ENCODE results near the gene ZDHHC17.

DNA sequence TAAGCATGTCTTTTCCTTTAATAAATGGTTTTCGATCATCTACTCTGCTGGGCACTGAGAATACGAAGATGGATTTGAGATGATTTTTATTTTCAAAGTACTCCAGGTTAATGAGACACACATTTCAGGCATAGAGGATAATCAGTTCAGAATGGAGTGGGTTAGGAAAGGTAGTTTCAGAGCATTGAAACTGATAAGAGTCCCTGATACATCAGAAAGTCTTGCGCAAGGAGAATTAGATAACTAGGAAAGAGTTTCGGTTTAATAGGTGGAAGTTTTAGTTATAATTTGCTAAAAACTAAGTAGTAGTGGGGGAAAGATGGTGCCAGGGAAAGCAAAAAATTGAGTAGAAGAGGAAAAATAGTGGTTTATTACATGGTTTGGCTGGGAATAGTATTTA is 50.1 kb downstream of the ZDHHC17 start:
- TF ChIP-seq, protein P1, sequence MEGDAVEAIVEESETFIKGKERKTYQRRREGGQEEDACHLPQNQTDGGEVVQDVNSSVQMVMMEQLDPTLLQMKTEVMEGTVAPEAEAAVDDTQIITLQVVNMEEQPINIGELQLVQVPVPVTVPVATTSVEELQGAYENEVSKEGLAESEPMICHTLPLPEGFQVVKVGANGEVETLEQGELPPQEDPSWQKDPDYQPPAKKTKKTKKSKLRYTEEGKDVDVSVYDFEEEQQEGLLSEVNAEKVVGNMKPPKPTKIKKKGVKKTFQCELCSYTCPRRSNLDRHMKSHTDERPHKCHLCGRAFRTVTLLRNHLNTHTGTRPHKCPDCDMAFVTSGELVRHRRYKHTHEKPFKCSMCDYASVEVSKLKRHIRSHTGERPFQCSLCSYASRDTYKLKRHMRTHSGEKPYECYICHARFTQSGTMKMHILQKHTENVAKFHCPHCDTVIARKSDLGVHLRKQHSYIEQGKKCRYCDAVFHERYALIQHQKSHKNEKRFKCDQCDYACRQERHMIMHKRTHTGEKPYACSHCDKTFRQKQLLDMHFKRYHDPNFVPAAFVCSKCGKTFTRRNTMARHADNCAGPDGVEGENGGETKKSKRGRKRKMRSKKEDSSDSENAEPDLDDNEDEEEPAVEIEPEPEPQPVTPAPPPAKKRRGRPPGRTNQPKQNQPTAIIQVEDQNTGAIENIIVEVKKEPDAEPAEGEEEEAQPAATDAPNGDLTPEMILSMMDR (IDR thresholded peaks at IDR 0.05; ENCODE audit: low read length) = no peak
- TF ChIP-seq EZH2 (optimal IDR thresholded peaks at IDR 0.05; ENCODE audit: low read depth, low read length) = no peak
